Fibroblast of skin of right biceps (primary cell): Measurements from ENCODE around the gene JAK1.

Source experiments
- DNase-seq: peaks from one replicate; pipeline ENCODE4 v3.0.0-alpha.2; 2013

The JAK1 gene

DNA sequence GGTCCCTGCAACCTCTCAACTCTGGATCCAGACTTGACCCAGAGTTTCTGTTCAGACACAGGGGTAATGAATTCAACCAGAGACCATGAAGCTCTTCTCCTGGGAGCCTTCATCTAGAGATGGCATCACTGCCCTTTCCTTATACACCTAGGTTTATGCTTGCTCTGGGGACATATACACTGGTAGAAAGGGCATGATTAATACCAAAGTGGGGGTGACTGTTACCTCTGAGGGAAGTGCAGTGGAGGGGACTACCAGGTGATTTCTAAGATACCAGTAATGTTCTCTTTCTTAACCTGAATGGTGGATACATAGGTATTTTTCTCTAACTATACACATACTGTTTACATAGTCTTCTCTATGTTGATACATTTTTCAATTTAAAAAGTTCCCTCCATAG, 48.4 kb downstream of the JAK1 start:
- DNase-seq, result no peak

DNA sequence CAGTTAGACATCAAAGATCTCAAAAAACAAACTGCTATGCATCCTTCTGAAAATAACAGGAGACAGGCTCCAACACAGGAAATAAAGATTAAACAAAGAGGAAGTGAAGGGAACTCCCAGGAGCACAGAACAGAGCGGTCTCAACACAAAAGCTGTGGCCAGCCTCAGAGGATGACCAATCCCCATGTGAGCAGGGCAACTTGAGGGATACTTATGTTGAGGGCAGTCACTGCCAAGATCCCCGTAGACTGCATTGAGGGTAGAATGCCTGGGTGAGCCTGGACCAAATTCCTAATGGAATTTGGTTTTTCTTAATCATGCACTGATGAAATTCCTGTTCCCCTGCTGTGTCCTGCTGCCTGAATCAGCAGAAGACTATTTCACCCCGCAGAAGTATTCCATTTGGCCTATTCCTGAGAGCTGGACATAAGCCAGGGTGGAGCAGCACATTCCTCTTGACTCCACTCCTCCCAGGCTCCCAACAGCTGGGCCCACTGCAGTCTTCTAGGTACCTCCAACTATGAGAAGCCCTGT, 49.0 kb downstream of the JAK1 start:
- peak; percentile 100 for DNase-seq

DNA sequence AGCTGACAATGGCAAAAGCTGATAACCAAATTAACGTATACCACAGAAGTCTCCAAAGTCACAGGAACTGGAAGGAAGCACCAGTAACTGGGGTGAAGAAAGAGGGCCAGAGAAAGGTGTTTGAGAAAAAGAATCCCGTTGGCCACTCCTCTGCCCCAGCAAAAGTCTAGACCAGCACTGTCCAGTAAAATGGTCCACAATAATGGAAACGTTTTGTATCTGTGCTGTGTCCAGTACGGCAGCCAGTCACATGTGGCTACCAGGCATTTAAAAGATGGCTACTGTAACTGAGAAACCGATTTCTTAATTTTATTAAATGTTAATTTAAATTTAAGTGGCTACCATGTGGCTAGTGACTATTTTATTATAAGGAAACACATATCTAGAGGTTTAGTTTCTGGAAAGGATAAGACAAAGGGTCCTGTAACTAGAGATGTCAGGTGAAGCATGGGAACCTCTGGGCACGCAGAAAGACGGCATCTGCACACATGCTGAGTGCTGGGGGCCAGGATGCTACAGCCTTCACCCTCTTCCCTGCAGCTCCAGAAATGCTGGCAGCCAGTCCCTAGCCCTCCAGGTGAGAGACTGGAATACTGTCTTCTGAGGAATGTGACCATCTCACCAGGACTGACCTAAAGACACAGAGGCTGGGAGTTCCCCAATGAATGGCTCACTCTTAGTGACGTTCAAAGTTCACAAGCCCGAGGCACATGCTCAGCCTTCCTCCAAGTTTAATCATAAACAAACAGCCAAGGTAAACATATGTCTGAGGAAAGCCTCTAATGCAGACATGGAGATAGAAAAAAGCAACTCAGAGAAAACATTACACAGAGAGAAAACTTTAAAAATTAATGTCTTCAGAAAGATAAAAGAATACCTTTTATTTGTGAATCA, 50.7 kb downstream of the JAK1 start:
- DNase-seq, result peak; percentile 48

DNA sequence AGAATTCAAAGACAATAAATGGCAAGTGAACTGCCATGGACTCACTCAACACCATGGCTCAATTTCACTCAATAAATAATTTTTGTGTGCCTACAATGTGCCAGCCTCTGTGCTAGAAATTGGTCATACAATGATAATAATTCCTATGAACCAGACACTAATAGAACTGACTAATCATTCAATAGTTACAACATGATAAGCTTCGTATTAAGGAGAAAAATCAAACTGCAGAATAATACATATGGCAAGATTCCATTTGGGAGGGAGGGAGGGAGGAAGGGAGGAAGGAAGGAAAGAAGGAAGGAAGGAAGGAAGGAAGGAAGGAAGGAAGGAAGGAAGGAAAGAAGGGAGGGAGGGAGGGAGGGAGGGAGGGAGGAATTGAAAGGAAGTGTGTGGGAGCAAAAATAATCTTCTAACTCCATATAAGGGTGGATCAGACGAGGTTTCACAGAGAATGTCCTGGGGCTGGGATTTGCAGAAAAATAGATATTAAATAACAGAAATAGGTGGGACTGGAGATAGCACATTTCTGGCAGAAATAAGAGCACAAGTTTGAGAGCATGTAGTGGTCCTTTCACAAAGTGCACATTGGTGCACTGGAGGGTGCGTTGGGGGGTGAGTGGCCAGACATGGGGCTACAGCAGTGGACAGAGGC, 52.9 kb downstream of the JAK1 start:
- no peak for DNase-seq

DNA sequence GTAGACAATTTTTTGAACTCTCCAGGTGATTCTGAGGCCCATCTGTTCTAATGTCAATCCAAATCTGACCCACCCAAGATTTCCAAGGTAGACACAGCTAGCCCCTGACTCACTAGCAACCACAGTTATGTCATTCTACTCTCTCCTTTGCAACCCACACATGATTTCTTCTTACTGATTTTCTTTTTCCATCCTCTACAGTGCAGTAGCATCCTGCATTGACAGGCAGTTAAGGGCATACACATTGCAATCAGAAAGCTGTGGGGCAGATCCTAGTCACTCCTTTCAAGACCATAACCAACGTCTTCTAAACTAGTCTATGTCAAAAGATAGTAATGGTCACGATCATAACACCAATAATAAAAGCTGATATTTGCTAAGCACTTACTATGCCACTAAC, 54.2 kb downstream of the JAK1 start:
- DNase-seq, result no peak

DNA sequence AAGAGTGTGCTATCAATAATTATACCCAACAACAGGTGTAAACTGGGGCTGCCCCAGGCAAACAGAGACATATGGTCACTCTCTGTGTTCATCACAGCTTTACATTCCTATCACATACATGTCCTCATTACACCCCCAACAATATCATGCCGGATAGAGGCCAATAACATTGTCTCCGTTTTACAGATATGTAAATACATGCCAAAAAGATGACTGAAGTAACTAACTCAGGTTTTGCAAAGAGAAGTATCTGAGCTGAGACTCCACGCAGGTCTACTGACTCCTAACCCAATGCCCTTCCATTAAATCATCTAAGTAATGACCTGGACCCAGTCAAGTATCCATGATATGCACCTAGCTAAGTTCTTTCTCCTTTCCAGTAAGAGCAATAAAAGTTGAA, 55.0 kb downstream of the JAK1 start:
- DNase-seq, result no peak

DNA sequence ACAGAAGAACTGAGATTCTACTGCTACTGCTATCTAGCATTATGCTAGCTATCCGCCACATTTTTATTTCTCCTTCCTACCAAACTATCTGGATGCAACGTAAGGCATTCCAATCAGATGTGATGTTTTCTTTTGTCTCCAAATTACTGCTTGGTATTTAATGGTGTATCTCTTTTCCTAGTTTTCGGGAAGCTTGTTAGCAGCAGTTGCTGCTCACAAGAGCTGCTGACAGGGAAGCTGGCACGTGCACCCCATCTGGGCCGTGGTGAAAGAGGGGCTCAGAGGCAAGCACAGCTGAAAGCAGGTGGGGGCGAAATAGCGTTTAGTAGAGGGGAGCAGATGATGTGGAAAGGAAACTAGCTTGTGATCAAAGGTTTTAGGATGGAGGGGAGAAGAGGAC, 57.3 kb downstream of the JAK1 start:
- DNase-seq, result peak; percentile 59

DNA sequence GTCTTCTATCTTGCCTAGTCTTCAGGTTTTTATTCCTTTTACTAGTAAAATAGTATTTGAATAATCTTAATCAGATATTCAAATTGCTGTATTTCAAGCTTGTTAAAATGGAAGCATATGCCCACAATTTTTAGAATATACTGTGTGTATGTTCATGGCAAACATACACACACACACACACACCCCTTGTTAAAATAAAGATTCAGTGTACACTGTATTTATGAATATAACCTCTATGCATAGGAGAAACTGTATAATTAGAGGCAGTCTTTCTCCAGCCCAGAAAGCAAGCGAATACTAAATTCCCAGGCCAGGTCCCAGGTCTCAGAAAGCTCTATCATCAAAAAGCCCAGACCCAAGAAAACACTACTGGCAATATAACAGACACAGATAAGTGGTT, 57.8 kb downstream of the JAK1 start:
- no peak for DNase-seq

DNA sequence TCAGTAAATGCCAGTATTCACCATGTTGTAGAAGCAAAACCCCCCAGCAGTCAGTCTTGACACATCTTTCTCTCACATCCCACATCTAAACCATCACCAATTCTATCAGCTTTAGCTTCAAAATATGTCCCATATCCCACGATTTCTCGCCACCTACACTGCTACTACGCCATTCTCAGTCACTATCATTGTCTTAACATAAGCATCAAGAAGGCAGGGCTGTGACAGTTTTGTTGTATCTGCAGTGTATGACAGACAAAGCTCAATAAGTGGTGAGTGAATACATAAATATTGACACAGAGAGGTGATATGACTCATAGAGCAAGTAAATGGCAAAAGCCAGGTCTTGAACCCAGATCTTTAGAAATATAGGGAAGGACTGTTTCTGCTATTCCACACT, 59.9 kb downstream of the JAK1 start:
- DNase-seq, result no peak

DNA sequence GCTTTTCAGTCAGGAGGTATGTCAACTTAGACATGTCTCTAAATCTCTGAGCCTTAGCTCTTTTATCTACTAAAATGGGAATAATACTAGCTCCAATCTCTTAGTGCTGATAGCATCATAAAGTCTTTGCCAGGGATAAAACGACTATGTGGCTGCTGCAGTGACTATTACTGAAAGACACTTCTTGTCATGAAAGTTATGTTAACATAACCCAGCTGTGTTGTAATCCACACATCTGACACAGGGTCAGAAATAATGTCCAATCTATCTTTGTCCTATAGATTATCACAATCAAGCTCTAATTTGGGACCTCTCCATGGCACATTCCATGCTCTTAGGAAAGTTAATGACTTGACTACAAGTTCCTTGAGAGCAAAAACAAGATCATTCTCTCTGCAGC, 62.8 kb downstream of the JAK1 start:
- no peak for DNase-seq

DNA sequence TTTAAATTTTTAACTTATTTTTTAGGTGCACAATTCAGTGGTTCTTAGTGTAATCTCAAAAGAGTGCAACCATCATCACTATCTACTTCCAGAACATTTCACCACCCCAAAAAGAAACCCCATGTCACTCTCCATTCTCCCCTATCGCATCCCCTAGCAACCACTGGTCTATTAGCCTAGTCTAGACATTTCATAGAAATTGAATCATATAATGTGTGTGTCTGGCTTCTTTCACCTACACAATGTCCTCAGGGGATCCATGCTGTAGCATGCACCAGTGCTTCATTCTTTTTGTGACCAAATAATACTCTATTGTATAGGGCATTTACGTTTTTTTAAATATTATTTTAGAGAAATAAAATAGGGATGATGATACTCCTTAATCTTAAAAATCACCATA, 64.7 kb downstream of the JAK1 start:
- DNase-seq, result no peak

DNA sequence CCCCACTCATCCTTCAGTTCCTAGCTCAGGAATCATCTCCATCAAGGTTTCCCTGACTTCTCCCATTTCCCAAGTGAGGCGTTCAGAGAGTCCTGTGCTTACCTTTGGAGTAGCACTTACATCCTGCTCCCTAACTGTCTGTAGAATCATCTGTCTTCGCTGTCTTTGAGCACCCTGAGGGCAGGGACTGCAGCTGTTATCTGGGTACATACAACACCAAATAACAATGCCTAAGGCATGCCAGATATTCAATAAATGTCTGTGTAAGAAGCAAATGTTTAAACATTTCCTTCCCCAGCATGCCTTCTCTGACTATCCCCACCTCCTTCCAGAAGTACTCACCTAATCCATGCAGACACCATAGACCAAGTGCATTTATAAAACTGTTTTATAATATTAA, 65.4 kb downstream of the JAK1 start:
- no peak for DNase-seq

DNA sequence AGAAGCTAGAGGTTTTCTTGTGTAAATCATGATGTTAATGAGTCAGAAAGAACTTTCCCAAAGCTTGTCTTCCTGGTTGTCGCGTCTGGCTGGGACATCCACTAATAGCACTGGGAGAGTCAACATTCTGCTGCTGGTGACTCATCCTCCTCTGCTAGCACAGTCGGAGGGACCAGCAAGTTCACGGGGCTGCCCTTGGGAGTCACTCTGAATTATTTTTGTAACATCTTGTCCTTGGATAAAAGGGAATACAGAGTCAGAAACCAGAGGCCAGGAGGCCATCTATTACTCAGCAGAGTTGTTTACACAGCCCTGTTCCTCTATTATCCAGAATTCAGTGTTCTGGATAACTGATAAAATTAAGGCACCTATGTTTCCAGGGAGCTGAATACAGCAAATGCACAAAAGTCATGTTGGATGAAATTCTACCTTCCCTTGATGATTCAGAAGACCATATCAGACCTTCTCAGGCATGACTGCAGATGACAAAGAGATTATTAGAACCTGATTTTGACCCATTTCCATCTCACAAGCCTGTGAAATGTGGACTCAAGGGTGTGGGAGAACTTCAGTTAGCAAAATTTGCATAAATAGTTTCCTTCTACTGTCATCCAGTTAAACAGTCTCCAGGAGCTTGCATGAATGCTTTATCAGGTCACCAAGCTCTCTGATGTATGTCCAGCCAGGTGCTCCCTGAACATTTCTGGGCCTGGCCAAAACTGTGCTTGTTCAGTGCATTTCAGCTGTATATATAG, 68.1 kb downstream of the JAK1 start:
- DNase-seq, result peak; percentile 97

DNA sequence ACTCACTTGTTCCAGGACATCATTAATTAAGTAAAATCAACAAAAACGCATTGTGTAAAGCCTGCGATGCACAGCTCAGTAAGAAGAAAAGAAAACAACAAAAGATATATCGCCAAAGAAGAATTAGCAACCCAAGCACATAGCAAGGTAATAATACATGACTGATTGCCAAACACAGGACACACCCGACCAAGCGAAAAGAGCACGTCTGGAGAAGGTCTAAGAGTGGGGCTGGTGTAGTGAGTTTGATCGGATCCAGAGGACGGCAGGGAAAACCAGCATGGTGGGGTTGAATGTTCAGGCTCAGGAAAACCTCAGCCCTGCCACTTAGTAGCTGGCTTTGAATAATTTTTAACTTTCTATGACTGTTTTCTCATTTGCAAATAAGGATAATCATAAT, 69.8 kb downstream of the JAK1 start:
- no peak for DNase-seq

DNA sequence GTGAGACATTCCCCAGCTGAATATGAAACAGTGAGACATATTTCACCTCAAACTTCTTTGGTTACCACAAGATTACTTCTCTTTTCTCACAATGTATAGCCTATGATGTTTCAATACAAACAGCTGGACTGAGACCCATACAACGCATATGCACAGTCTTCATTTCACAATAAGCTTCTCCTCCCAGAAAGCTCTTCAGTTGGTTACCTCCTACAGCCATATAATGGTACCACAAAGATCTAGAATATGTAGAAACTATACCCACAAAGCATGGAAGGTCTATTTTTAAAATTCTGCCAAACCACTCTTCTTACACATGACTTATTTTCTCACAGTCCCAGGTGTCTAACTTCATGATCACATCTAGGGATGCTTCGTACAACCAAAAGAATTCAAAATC, 70.8 kb downstream of the JAK1 start:
- DNase-seq, result peak; percentile 28

DNA sequence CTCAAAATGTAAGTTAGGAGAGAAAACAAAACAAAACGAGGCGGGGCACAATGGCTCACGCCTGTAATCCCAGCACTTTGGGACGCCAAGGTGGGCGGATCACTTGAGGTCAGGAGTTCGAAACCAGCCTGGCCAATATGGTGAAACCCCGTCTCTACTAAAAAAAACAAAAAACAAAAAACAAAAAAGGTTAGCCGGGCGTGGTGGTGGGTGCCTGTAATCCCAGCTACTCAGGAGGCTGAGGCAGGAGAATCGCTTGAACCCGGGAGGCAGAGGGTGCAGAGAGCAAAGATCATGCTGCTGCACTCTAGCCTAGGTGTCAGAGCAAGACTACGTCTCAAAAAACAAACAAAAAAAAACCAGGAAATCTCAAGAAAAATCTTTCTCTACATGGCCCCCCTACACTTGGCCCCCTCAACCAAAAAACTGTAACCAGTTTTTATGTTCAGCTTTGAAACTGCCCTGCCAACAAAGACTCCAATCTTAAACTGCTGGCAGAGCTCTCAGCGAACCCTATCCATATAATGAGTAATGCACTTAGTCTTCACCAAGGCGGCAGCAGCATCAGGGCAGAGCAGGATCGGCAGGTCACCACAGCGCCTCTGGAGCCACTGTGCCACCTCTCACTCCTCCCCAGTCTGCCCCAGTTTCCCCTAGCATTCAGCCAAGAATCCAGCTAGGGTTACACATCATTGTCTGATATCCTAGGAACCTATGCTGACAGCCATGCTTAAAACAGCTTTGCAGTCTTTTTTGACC, 71.7 kb downstream of the JAK1 start:
- DNase-seq, result no peak

DNA sequence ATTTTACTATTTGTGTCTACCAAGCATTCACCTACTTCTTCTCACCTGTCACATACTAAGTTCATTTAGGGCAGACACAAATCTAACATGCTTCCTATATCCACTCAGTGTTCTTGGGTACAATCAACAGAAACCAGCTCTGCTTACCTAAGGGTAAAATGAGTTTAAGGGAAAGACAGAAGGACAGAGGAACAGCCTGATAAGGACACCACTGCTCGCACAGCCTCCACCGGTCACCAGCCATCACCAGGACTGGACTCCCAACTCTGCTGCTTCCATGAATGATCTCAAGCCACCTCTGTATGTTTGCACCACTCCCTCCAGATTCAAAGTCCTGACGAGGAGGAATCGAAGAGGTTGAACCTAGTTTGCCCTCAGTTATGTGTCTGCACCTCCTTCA, 72.4 kb downstream of the JAK1 start:
- no peak for DNase-seq

DNA sequence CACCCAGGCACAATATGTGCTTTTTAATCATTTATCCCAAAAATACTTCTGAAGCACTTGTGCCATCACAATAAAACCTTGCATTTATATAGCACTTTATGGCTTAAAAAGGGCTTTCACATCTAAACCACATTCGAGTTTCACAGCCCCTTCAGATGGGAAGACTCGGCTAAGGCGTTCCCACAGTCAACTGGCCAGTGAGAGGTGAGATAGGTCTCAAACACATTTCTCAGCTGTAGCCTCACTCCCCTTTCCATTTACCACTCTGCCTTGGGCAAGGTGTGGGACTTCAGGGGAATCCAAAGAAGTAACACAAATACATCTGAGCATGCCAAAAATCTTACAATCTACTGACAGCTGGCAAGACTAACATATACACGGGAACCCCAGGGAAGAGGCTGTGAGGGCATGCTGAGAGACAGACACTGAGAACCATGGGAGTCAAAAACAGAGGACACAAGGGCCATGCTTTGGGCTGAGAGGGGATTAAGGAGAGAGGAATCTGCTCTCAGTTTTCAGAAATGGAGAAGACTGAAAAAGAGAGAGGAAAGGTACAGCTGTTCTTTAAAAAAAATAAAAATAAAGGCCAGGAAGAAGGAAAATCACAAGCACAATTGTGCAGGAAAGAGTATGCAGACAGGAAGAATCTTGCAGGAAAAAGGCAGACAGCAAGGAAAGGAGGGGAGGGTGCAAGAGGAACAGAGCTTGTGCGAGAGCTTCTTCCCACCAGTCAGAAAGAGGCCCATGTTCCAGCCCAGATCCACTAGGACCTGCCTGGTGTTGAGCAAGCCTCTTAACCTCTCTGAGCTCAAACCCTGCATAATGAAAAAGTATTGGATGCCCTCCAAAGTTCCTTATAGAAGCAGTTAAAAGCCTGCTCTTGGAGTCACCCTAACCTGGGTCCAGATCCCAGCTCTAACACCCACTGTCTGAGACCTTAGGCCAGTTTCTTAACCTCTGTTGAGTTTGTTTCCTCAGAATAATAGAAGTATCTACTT, 73.5 kb downstream of the JAK1 start:
- peak; percentile 19 for DNase-seq

DNA sequence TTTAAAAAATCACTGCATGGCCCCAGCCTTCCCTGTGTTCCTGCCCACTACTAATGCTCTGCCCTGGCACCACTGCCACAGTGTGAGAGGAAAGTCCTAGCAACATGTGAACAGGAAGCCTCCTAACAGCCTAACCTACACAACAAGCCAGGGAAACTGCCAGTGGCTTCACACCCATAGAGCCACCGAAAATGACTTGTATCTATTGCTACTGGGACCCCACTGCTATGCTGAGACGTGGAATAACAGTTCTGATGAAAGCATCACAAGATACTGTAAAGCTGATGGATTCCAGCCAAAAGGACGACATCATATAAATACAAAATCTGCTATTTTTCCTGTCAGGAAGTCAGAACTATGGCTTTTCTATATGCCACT, 74.9 kb downstream of the JAK1 start:
- DNase-seq, result peak; percentile 50

DNA sequence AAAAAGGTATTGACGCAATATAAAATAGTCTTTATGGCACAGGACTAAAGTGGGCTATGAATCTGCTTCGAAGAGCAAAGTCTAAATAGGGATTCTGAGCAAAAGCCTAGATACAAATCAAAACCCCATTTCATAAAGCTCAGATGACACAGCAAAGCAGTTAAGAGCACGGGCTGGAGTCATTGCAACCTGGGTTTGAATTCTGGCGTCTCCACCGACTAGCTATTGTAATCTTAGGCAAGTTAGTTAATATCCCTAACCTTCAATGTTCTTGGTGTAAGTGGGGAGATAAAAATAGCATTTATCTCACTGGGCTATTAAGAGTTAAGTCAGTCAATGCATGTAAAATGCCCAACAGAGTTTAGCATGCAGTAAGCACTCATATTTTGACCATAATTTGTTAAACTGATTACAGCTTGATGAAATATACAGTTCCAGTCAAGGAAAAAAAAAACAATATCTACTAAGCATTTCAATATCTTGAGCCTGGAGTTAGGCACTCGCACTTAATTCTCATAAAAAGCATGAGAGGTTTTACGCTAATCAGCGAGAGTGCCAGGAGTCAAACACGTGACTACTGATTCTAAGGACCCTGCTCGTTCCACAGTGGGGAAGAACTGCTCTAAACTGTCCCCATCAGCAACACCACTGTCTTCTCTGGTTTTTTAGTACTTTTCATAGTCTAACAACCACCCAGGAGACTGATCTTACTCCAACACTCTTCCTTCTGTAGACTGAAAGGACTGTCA, 75.5 kb downstream of the JAK1 start:
- no peak for DNase-seq

DNA sequence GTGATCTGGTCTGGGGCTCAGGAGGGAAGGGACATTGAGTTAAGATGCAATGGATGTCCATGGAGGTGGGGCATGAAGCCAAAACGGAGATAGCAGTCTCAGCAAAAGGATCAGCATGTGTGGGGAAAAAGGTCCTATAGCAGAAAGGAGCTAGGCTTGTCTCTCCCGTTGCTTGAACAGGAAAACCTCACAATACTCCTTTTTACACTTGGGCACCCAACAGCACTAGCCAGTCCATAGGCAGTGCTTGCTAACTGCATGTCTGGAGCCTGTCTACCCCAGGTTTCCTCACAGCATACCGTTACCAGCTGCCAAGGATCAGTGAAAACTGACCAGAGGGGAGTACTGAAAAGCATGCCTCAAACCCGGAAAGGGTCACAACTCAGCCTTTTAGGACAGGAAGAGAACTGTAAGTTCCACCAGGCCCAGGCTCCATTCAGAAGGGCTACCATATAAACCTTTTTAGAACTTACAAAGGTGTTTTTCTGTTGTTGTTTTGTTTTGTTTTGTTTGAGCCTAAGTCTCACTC, 78.6 kb downstream of the JAK1 start:
- no peak for DNase-seq
